GM21515 (cell line): Measurements from ENCODE around the gene LARP4B.
"Not testable (repeated sequence)": the region's sequence is repeated elsewhere in the genome, so short reads cannot be mapped to it uniquely, and the experiment has no call there.

Source experiments
- ATAC-seq: cut with Tn5 transposase; IDR thresholded peaks from one replicate; pipeline ENCODE4 v1.9.1; 2021; ENCODE audit not compliant: unreplicated experiment

Gene LARP4B

DNA sequence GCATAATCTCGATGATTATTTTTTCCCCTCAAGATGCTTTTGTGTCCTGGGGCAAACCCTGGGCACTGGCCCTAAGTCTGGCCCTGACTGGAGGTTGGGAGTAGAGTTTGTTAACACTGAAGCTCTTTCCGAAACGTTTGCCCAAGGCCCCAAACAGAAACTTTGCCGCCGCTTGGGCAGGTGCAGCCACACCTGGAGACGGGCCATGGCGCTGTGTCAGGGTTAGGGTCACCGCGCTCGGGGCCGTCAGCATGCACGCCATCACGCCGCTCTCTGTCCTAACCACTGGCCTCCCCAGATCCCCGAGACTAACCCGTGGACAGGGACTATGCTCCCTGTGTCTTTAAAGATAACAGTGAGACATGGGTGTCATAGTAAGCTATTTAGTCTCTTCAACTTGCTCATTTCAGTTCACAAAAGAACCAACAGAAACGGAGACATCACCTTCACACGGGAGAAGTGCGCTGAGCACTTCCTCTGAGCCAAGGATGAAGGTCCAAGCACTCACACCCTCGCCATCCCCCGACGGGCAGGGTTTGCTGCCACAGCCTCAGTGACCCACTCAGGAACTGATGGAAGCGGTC lies 156.8 kb downstream of the LARP4B start:
- no peak for ATAC-seq

DNA sequence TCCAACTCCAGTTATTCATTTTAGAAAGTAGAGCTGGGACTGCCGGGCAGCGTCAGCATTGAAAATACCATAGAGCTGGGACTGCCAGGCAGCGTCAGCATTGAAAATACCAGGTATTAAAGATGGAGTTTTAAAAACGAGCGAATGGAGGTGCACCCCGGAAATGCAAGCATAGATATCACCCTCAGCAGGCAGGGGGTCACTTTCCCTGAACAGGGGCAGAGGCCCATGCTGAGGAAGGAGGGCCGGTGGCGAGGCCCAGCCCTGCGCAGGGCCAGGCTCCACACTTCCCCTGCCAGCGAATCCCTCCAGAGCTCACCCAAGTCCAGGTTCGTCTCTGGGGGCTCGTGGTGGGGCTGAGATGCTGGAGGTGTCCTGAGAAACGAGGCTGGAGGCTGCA lies 157.3 kb downstream of the LARP4B start:
- ATAC-seq = no peak

DNA sequence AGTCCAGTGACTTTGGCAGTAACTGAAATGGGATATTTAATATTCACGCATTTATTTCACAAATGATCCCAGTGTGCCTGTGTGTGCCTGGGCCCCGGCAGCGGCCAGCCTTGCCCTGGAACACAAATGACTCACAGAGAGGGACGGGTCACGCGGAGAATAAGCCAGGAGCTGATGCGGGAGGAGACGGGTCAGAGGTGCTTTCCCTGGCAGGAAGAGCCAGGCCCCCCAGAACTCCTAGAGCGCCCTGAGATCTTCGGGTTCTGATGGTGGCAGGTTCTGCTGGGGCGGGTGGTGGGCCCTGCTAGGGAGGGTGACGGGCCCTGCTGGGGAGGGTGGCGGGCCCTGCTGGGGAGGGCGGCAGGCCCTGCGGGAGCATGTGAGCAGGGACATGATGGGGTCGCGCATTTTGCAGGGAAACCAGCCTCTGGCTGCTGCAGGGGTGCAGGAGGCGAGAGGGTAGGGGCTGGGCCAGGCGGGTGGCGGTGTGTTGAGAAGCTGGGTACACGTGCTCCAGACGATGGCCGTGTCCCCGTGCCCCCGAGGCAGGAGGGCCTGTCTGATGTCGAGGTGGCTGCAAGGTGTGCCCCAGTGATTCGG lies 157.8 kb downstream of the LARP4B start:
- ATAC-seq = no peak

DNA sequence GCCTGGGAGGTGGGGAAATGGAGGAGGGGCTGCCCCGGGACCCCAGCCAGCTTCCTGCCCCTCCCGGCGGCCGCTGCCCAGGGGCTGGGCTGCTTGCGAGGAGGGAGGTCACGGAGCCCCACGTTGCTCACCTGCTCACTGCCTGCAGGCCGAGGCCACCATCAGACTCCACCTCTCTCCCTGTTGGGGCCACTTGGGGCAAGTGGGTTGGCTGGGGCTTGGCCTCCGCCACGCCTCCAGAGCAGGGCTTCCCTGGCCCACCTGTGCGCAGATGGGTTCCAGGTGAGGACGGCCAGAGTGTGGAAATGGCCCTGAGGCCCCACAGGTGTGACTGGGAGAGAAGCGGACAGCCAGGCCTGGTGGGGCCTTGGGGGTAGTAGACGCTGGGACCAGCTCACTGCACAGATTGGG lies 159.3 kb downstream of the LARP4B start:
- ATAC-seq = no peak

DNA sequence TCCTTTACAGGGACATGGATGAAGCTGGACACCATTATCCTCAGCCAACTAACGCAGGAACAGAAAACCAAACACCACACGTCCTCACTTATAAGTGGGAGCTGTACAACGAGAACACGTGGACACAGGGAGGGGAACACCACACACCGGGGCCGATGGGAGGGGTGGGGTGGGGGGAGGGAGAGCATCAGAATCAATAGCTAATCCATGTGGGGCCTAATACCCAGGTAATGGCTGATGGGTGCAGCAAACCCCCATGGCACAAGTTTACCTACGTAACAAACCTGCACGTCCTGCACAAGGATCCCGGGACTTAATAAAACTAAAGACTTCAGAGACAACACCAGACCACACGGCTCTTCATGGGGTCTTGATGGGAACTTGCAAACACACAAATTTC lies 159.9 kb downstream of the LARP4B start:
- ATAC-seq = no peak

DNA sequence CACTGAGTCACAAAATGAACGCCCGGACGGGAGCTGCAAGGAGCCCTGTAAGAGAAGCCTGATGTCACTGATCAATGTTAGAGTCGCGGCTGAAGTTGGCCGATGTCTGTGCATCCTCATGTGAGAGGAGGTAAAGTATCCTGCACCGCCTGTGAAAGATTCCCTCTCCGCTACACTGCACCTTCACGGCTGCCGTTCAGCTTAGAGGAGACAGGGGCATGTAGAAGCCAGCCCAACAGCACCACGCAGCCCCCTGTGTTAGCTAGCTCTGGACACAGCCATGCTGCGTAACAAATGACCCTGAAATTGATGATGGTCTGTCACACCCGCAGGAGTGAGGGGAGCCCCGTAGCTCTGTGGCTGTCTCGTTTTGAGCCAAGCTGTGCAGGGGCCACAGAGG lies 160.5 kb downstream of the LARP4B start:
- no peak for ATAC-seq

DNA sequence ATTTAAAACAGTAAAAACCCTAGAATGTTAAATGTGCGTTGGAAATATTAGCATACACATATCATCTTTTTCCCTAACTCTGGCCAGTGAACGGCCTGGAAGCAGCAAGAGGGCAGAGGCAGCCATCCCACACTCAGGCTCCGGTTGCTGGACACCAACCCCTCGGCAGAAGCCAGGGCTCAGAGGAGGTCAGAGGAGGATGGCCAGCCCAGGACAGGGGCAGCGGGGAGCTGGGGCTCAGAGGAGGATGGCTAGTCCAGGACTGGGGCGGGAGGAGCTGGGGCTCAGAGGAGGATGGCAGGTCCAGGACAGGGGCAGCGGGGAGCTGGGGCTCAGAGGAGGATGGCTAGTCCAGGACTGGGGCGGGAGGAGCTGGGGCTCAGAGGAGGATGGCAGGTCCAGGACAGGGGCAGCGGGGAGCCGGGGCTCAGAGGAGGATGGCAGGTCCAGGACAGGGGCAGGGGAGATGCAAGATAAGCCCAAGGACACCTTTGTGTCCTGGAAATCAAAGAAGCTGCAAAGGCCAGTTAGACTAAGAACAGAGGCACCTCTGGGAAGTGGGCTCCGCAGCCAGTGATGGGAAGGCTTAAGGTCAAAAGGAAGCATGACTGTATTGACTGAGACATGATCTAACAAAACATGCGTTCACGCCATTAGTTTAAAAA lies 161.3 kb downstream of the LARP4B start:
- not testable (repeated sequence) for ATAC-seq

DNA sequence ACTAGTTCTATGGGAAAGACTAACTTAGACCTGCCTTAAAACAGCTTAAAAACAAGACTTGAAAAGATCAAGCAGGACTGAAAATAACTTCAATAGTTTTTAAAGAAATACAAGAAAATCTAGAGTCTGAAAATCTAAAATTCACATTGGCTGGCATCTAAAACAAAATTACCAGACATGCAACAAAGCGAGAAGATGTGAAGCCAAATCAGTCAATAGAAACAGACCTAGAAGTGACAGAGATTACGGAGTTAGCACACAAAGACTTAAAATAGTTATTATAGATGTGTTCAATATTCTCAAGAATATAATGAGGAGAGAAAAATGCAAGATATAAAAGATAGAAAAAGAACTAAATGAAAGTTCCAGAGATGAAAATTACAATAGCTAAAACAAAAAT lies 163.7 kb downstream of the LARP4B start:
- no peak for ATAC-seq

DNA sequence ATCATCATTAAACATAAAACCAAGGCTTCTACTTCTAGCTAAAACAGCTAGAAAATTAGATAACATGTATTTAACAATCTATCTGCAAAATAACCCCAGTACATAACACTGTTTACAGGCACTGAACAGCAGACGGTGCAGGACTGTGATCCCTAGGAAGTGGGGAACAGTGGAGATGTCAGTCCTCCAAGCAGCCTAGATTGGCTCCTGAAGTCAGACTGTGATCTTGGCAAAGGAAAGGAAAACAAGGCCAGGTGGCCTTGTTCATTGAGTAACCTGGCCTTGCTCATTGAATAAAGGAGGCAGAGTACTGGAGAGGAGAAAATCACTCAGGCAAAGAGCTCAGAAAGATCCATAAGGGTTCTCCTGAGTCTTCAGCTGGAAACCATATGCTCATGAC lies 164.3 kb downstream of the LARP4B start:
- ATAC-seq = no peak

DNA sequence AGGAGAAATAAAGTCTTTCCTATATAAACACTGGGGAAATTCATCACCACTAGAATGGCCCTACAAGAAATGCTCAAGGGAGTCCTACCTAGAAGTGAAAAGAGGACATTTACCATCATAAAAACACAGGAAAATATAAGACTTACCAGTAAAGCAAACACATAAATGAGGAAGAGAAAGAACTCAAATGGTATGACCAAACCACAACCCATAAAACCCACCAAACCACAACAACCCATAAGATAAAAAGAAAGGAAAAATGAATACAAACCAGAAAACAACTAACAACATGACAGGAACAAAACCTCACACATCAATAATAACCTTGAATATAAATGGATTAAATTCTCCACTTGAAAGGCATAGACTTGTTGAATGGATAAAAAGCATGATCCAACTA lies 170.1 kb downstream of the LARP4B start:
- ATAC-seq = no peak

DNA sequence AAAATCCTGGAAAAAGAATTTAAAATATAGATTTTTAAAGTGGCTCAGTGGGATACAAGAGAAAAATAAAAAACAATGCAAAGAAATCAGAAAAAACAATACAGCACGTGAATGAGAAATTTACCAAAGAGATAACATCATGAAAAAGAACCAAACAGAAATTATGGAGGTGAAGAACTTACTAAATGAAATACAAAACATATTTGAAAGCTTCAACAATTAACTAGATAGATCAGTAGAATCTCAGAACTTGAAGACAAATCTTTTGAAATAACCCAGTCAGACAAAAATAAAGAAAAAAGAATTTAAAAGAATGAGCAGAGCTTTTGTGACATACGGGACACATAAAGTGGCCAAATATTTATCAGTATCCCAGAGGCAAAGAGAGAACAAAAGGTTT lies 170.9 kb downstream of the LARP4B start:
- ATAC-seq = no peak

DNA sequence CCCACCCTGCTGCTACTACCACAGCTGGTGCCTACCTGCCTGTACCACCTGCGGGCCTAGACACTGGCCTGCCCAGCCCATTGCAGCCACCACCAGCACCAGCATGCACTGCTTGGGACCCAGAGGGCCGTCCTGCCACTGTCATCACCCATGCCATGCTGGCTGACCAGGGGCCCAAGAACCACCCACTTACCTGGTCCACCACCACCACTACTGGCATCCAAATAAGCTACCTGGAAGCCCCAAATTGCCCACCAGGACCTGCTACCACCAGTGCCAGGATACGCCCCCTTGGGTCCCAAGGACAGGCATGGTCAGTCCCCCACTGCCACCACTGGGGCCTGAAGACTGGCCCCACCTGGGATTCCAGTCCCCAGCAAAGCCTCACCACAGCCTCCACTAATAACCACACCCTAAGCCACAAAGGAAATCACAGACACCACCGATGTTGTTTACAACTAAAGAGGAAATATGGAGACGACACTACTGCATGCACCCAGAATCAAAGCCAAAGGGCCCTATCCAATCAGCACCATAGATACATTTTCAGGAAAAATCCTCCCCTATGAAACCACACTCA lies 171.5 kb downstream of the LARP4B start:
- no peak for ATAC-seq
